GM18520 (cell line): ENCODE measurements around the gene C1orf21.
"Not testable (repeated sequence)": the region's sequence is repeated elsewhere in the genome, so short reads cannot be mapped to it uniquely, and the experiment has no call there.

Experiments used
- ATAC-seq: cut with Tn5 transposase; IDR thresholded peaks from one replicate; pipeline ENCODE4 v1.9.1; 2021; ENCODE audit not compliant: unreplicated experiment

Gene C1orf21

GRCh38 chr1:184588701-184589100 lies 201.9 kb downstream of the C1orf21 start:
- no peak for ATAC-seq

- no peak for ATAC-seq
Measured at GRCh38 chr1:184590163-184590750, 203.4 kb downstream of the C1orf21 start.

- no peak for ATAC-seq
Measured at GRCh38 chr1:184593597-184593996, 206.8 kb downstream of the C1orf21 start.

- no peak for ATAC-seq
Measured at GRCh38 chr1:184595596-184595995, 208.8 kb downstream of the C1orf21 start.

GRCh38 chr1:184596950-184597645 lies 210.3 kb downstream of the C1orf21 start:
- no peak for ATAC-seq

GRCh38 chr1:184597650-184598357 lies 211.0 kb downstream of the C1orf21 start:
- ATAC-seq, result no peak

GRCh38 chr1:184598403-184599193 lies 211.8 kb downstream of the C1orf21 start:
- no peak for ATAC-seq

- ATAC-seq, result no peak
Measured at GRCh38 chr1:184604152-184604900, 217.5 kb downstream of the C1orf21 start.

GRCh38 chr1:184605941-184606340 lies 219.1 kb downstream of the C1orf21 start:
- ATAC-seq, result no peak

- no peak for ATAC-seq
Measured at GRCh38 chr1:184606786-184607185, 220.0 kb downstream of the C1orf21 start.

- no peak for ATAC-seq
Measured at GRCh38 chr1:184608581-184608980, 221.8 kb downstream of the C1orf21 start.

GRCh38 chr1:184608990-184609389 lies 222.2 kb downstream of the C1orf21 start:
- no peak for ATAC-seq

GRCh38 chr1:184610876-184611595 lies 224.2 kb downstream of the C1orf21 start:
- no peak for ATAC-seq

- ATAC-seq, result not testable (repeated sequence)
Measured at GRCh38 chr1:184612229-184612628, 225.4 kb downstream of the C1orf21 start.

GRCh38 chr1:184614667-184615066 lies 227.8 kb downstream of the C1orf21 start:
- ATAC-seq, result no peak

GRCh38 chr1:184615301-184615700 lies 228.5 kb downstream of the C1orf21 start:
- ATAC-seq, result no peak

- no peak for ATAC-seq
Measured at GRCh38 chr1:184616504-184616903, 229.7 kb downstream of the C1orf21 start.

- no peak for ATAC-seq
Measured at GRCh38 chr1:184617433-184618029, 230.7 kb downstream of the C1orf21 start.

- ATAC-seq, result no peak
Measured at GRCh38 chr1:184618851-184619250, 232.0 kb downstream of the C1orf21 start.

- no peak for ATAC-seq
Measured at GRCh38 chr1:184620469-184620868, 233.6 kb downstream of the C1orf21 start.
